A549 (cell line): ENCODE data around the gene FREM1. TPM values are rescaled to one million over a fixed set of nuclear protein-coding genes. Genes with fewer than 3 reads are reported as not detected.

Experiments
- ATAC-seq, 2 experiments: fragments of 200-7000 bp in 1 of 2; fragments of >200 bp in 1 of 2; cut with Nextera tagmentation in 1 of 2; cut with Tn5 transposase in 1 of 2; 3 replicates each; pipeline versions ENCODE4 v1.8.0 to v1.9.1; 2018 to 2020; ENCODE audit warnings: mild to moderate bottlenecking in 1 of 2, moderate library complexity in 1 of 2
- CTCF ChIA-PET: fragments of 300-600 bp; sonication (Branson Sonifier 250); formaldehyde crosslinking; extraction: SDS; loops from one replicate; lab custom pipeline; 2021; ENCODE audit warnings: antibody characterized with exemption, inconsistent platforms; lab: Yijun Ruan, JAX
- POLR2A ChIA-PET: fragments of 350-600 bp; formaldehyde crosslinking; extraction: SDS; loops from one replicate; lab custom pipeline; 2021; ENCODE audit warnings: antibody characterized with exemption, inconsistent platforms; lab: Yijun Ruan, JAX
- DNase-seq, 2 experiments: peaks; one replicate each; pipeline versions ENCODE4 v3.0.0 to v3.0.0-alpha.2; 2011 to 2016; ENCODE audit warnings: low read depth in 1 of 2, low spot score in 1 of 2
- FAIRE-seq: peaks from 2 replicates; lab custom pipeline; 2011; peaks lifted over from hg19 to GRCh38; lab: Jason Lieb, UNC
- H3K27ac ChIP-seq, 2 experiments: fragments of >200 bp; sonication (Bioruptor Twin); formaldehyde crosslinking; 3 replicates each; pipeline ENCODE4 v1.5.1; 2016 to 2017
- H3K4me1 ChIP-seq: fragments of >200 bp; sonication (Bioruptor Twin); formaldehyde crosslinking; 3 replicates; pipeline ENCODE4 v1.6.1; 2016
- H3K4me2 ChIP-seq: fragments of >200 bp; sonication (Bioruptor Twin); formaldehyde crosslinking; 3 replicates; pipeline ENCODE4 v1.6.1; 2016
- H3K4me3 ChIP-seq: fragments of >200 bp; sonication (Bioruptor Twin); formaldehyde crosslinking; 3 replicates; pipeline ENCODE4 v1.5.1; 2016
- H3K9me3 ChIP-seq: fragments of >200 bp; sonication (Bioruptor Twin); formaldehyde crosslinking; 3 replicates; pipeline ENCODE4 v1.6.1; 2016
- ATOH8 ChIP-seq: fragments of 250-450 bp; sonication (Bioruptor Pico); IDR thresholded peaks from 2 replicates; pipeline ENCODE4 v1.5.0; 2020; ENCODE audit warnings: low read depth, mild to moderate bottlenecking, moderate library complexity
- BHLHE40 ChIP-seq: IDR thresholded peaks from 2 replicates; pipeline ENCODE4 v1.6.1; 2012; ENCODE audit warnings: low read depth, low read length, inconsistent platforms
- CBX8 ChIP-seq: fragments of 200-600 bp; sonication (generic); IDR thresholded peaks from 2 replicates; pipeline ENCODE4 v1.6.1; 2016
- CEBPB ChIP-seq, 2 experiments: fragments of >200 bp in 1 of 2; sonication (Bioruptor Twin) in 1 of 2; formaldehyde crosslinking in 1 of 2; IDR thresholded peaks; 2 replicates each; pipeline ENCODE4 v1.6.1; 2012 to 2016
- CHD2 ChIP-seq: fragments of 150-350 bp; IDR thresholded peaks from 2 replicates; pipeline ENCODE4 v1.6.1; 2014; ENCODE audit warnings: low read length; ENCODE audit not compliant: partially characterized antibody
- CTCF ChIP-seq: fragments of >200 bp; sonication (Bioruptor Twin); formaldehyde crosslinking; IDR thresholded peaks from 3 replicates; pipeline ENCODE4 v1.5.1; 2016
- EHF ChIP-seq: fragments of 250-450 bp; sonication (Bioruptor Pico); IDR thresholded peaks from 2 replicates; pipeline ENCODE4 v1.5.0; 2020; ENCODE audit warnings: mild to moderate bottlenecking
- ESRRA ChIP-seq: fragments of 150-350 bp; IDR thresholded peaks from 2 replicates; pipeline ENCODE4 v1.6.1; 2014; ENCODE audit warnings: mild to moderate bottlenecking, low read length, borderline replicate concordance
- FOSB ChIP-seq: fragments of 250-450 bp; sonication (Bioruptor Pico); IDR thresholded peaks from 2 replicates; pipeline ENCODE4 v1.5.0; 2020; ENCODE audit warnings: mild to moderate bottlenecking, moderate library complexity
- FOXS1 ChIP-seq: fragments of 250-450 bp; sonication (Bioruptor Pico); IDR thresholded peaks from 2 replicates; pipeline ENCODE4 v1.5.0; 2020; ENCODE audit warnings: mild to moderate bottlenecking, moderate library complexity
- GATA3 ChIP-seq: IDR thresholded peaks from 2 replicates; pipeline ENCODE4 v1.6.1; 2012; ENCODE audit warnings: borderline replicate concordance
- HES2 ChIP-seq: fragments of >200 bp; sonication (Bioruptor Twin); formaldehyde crosslinking; IDR thresholded peaks from 2 replicates; pipeline ENCODE4 v1.6.1; 2016
- HOXB13 ChIP-seq: fragments of 250-450 bp; sonication (Bioruptor Pico); IDR thresholded peaks from 2 replicates; pipeline ENCODE4 v1.5.0; 2020; ENCODE audit warnings: low read depth, mild to moderate bottlenecking, moderate library complexity
- JUNB ChIP-seq: fragments of >200 bp; sonication (Bioruptor Twin); formaldehyde crosslinking; IDR thresholded peaks from 2 replicates; pipeline ENCODE4 v1.6.1; 2016
- KDM1A ChIP-seq: fragments of 200-600 bp; sonication (generic); IDR thresholded peaks from 2 replicates; pipeline ENCODE4 v1.6.1; 2016; ENCODE audit warnings: low read depth, mild to moderate bottlenecking
- NPAS2 ChIP-seq: fragments of 250-450 bp; sonication (Bioruptor Pico); IDR thresholded peaks from 2 replicates; pipeline ENCODE4 v1.8.0; 2022; ENCODE audit warnings: mild to moderate bottlenecking, moderate library complexity, borderline replicate concordance
- NR3C1 ChIP-seq: fragments of >200 bp; sonication (Bioruptor Twin); formaldehyde crosslinking; IDR thresholded peaks from 3 replicates; pipeline ENCODE4 v1.6.1; 2017
- PBX3 ChIP-seq: IDR thresholded peaks from 2 replicates; pipeline ENCODE4 v1.6.1; 2012
- PHF8 ChIP-seq: fragments of 200-600 bp; sonication (generic); IDR thresholded peaks from 2 replicates; pipeline ENCODE4 v1.6.1; 2016; ENCODE audit warnings: low read depth, mild to moderate bottlenecking, antibody characterized with exemption, moderate library complexity, borderline replicate concordance
- SMC3 ChIP-seq: fragments of >200 bp; sonication (Bioruptor Twin); formaldehyde crosslinking; IDR thresholded peaks from 3 replicates; pipeline ENCODE4 v1.6.1; 2018; ENCODE audit warnings: inconsistent platforms
- SREBF2 ChIP-seq: fragments of 450-650 bp; IDR thresholded peaks from 2 replicates; pipeline ENCODE4 v1.6.1; 2014; ENCODE audit warnings: mild to moderate bottlenecking, moderate library complexity
- TFCP2L1 ChIP-seq: fragments of 250-450 bp; sonication (Bioruptor Pico); IDR thresholded peaks from 2 replicates; pipeline ENCODE4 v1.5.0; 2021; ENCODE audit warnings: mild to moderate bottlenecking
- ZFP36 ChIP-seq: fragments of 450-650 bp; IDR thresholded peaks from 2 replicates; pipeline ENCODE4 v1.6.1; 2014; ENCODE audit warnings: borderline replicate concordance; ENCODE audit not compliant: partially characterized antibody
- ZSCAN20 ChIP-seq: fragments of 250-450 bp; sonication (Bioruptor Pico); IDR thresholded peaks from 2 replicates; pipeline ENCODE4 v1.8.0; 2022; ENCODE audit warnings: mild to moderate bottlenecking, moderate library complexity
- WGBS: methylation state at CpG from one replicate; pipeline ENCODE4 v1.1.6; 2017; ENCODE audit errors: missing lambda C conversion rate; 5-methylcytosine and 5-hydroxymethylcytosine counted together
- polyA plus RNA-seq, 4 experiments: library from polyadenylated mRNA; depleted of rRNA in 3 of 4; stranded (reverse); fragments of >200 nt; fragmentation: RNase III in 1 of 4; extraction: RNeasy Plus Mini Kit Qiagen cat#74134 plus additional on column Dnase treatment in 1 of 4; gene quantifications; 2 replicates in 3 of 4; 3 replicates in 1 of 4; pipeline ENCODE4 v1.2.3, GENCODE V29; 2011 to 2017
- TF ChIP-seq, protein P1 (sequence below): fragments of 200-600 bp; sonication (generic); IDR thresholded peaks from 2 replicates; pipeline ENCODE4 v1.6.1; 2016; ENCODE audit warnings: antibody characterized with exemption, mild to moderate bottlenecking, moderate library complexity

FREM1 gene
- polyA plus RNA-seq, 2 of the 4 experiments (the other 2 are of a cell fraction): not detected

DNA sequence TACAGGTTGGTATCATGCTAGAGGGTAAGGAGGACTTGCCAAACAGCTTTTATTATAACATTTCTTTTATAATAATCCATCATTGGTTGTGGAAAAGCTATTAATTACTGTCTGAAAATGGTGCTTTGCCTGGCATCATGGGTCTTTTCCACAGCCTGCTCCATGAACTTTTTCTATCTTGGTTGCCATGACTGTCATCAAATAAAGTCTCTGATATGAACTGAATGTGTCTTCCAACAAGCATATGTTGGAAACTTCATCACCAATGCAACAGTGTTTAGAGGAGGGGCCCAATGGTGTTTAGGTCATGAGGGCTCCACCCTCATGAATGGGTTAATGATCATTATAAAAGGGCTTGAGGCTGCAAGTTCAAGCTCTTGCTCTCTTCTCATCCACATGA lies 81.0 kb downstream of the FREM1 start:
- no peak for TF ChIP-seq NR3C1
- no peak for TF ChIP-seq PHF8
- TF ChIP-seq FOXS1: no peak
- TF ChIP-seq, protein P1, sequence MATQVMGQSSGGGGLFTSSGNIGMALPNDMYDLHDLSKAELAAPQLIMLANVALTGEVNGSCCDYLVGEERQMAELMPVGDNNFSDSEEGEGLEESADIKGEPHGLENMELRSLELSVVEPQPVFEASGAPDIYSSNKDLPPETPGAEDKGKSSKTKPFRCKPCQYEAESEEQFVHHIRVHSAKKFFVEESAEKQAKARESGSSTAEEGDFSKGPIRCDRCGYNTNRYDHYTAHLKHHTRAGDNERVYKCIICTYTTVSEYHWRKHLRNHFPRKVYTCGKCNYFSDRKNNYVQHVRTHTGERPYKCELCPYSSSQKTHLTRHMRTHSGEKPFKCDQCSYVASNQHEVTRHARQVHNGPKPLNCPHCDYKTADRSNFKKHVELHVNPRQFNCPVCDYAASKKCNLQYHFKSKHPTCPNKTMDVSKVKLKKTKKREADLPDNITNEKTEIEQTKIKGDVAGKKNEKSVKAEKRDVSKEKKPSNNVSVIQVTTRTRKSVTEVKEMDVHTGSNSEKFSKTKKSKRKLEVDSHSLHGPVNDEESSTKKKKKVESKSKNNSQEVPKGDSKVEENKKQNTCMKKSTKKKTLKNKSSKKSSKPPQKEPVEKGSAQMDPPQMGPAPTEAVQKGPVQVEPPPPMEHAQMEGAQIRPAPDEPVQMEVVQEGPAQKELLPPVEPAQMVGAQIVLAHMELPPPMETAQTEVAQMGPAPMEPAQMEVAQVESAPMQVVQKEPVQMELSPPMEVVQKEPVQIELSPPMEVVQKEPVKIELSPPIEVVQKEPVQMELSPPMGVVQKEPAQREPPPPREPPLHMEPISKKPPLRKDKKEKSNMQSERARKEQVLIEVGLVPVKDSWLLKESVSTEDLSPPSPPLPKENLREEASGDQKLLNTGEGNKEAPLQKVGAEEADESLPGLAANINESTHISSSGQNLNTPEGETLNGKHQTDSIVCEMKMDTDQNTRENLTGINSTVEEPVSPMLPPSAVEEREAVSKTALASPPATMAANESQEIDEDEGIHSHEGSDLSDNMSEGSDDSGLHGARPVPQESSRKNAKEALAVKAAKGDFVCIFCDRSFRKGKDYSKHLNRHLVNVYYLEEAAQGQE: no peak
- no peak for TF ChIP-seq EHF (CRISPR knock-in tag)
- no peak for TF ChIP-seq GATA3
- TF ChIP-seq FOSB: no peak
- no peak for TF ChIP-seq CBX8
- no peak for TF ChIP-seq JUNB
- TF ChIP-seq CTCF: no peak
- TF ChIP-seq ATOH8 (CRISPR knock-in tag): no peak
- TF ChIP-seq NPAS2 (CRISPR knock-in tag): no peak
- TF ChIP-seq ESRRA: no peak
- TF ChIP-seq PBX3: no peak
- TF ChIP-seq ZSCAN20 (CRISPR knock-in tag): no peak
- no peak for TF ChIP-seq BHLHE40
- no peak for TF ChIP-seq ZFP36
- no peak for TF ChIP-seq SREBF2
- TF ChIP-seq TFCP2L1 (CRISPR knock-in tag): no peak
- H3K9me3 ChIP-seq: no peaks in the 10 kb centered on the region
- no peak overlapping the region for H3K4me3 ChIP-seq
- ATAC-seq (no peak), FAIRE-seq (no peak), DNase-seq (no peak)
- H3K4me2 ChIP-seq: no peak overlapping the region
- no peaks in the 10 kb centered on the region for H3K4me1 ChIP-seq
- ChIA-PET POLR2A (no interaction called here), CTCF (interaction anchor here (0.9 kb wide), 1 partner anchor 12 kb away, joined by 4 read pairs; no protein-coding TSS in a partner anchor)
- H3K27ac ChIP-seq: no peak overlapping the region

GRCh38 chr9:14827805-14828204 lies 82.4 kb downstream of the FREM1 start:
- Histone ChIP-seq H3K4me3 (no peak overlapping the region), H3K4me2 (no peak overlapping the region), H3K27ac (no peak overlapping the region), H3K9me3 (no peaks in the 10 kb centered on the region), H3K4me1 (no peaks in the 10 kb centered on the region)
- POLR2A ChIA-PET: no interaction called here
- CTCF ChIA-PET: interaction anchor here (0.9 kb wide), 1 partner anchor 57 kb away, joined by 5 read pairs; no protein-coding TSS in a partner anchor
- TF ChIP-seq CEBPB (IDR thresholded peaks at IDR 0.05) (no peak), TFCP2L1 (CRISPR knock-in tag) (no peak), KDM1A (no peak), CHD2 (no peak), SMC3 (no peak), HES2 (no peak), HOXB13 (CRISPR knock-in tag) (no peak), GATA3 (no peak)
- ATAC-seq (no peak), FAIRE-seq (no peak), DNase-seq (no peak)
- WGBS: 30% methylated on average over 2 of the region's 3 CpGs
